Myocyte (in vitro differentiated cells): Measurements from ENCODE around the gene MRPL43. TPM values are rescaled to one million over a fixed set of nuclear protein-coding genes. Genes with fewer than 3 reads are reported as not detected.
A peak's percentile ranks its signal among the peaks of the same experiment; 100 is the strongest.

ENCODE experiments used
- DNase-seq: peaks from one replicate; pipeline ENCODE4 v3.0.0-alpha.2; 2012; ENCODE audit warnings: low read depth
- microRNA counts: library from miRNA; unstranded; fragments of <30 nt; microRNA quantifications from one replicate; lab custom pipeline; 2016
- microRNA-seq: library from miRNA; unstranded; fragments of <30 nt; microRNA quantifications from one replicate; pipeline ENCODE4, GENCODE V29; 2016
- total RNA-seq: library from RNA; depleted of rRNA; stranded (reverse); fragments of >200 nt; gene quantifications from 2 replicates; pipeline ENCODE4 v1.2.3, GENCODE V29; 2014

The MRPL43 gene
- total RNA-seq, 1 donor from 2014 or later: 65.6 TPM

DNA sequence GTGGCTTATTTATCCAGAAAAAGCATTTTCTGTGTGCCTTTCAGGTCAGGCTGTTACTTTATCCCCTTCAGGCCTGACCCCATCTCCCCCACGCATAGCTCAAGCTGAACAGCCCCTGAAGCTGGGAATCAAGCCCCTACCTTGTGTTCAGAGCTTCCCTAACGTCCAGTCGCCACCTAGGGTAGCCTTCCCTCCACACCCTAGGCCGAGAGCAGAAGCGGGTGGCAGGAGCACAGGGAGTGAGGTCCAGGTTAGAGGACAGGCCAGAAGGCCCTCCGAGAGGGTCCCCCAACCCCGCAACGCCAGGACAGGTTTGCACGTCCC, 18.5 kb downstream of the MRPL43 start:
- DNase-seq: no peak

GRCh38 chr10:100968062-100968736, 19.1 kb downstream of the MRPL43 start:
- no peak for DNase-seq

DNA sequence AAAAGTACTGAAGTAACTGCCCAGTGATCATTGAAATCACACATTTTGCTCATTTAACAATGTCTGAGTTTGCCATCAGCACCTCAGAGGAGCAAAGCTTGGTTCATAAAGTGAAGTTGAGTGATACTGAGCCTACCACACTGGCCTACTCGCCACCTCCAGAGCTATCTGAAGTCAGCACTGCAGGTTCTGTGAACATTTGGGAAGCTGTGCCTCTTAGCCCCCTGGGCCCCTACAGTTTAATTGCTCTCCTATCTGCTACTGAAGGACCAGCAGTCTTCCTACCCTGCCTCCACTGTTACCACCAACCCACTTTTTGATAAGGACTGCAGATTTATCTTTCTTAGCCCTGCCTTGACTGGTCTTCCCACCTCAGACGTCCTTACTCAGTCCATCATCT, 20.0 kb downstream of the MRPL43 start:
- no peak for DNase-seq

DNA sequence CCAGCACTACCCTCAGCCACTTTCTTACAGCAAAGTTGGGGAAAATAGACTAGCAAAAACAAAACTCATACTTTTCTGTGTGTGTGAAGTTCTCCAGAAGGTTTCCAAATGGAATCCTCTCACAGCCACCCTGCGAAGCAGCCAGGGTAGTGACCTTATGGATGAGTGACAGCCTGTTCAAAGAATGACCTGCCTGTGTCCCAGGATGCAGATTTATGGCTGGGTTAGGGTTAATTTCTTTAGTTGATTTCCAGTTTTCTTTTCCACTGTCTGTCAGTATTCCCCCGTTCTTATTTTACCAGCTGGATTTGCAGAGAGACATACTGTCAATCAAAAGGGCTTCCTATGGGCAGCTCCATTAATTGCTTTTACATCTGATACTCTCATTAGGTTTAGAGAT, 20.4 kb downstream of the MRPL43 start:
- no peak for DNase-seq

DNA sequence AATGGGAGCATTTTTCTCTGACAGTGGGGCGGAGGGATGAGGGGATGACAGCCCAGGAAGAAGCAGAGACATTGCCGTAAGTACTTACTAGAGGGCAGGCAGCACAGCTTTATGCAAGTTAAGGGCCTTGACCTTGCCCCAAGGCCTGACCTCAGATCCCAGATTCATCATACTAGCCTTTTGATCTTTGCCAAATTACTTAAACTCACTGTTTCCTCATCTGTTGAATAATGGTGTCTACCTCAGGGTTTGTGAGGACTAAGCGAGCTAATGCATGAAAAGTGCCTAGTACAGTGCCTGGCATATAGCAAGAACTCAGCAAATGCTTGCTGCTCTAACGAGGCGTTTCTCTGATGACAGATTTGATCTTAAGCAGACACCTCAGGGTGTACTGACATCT, 21.5 kb downstream of the MRPL43 start:
- no peak for DNase-seq

DNA sequence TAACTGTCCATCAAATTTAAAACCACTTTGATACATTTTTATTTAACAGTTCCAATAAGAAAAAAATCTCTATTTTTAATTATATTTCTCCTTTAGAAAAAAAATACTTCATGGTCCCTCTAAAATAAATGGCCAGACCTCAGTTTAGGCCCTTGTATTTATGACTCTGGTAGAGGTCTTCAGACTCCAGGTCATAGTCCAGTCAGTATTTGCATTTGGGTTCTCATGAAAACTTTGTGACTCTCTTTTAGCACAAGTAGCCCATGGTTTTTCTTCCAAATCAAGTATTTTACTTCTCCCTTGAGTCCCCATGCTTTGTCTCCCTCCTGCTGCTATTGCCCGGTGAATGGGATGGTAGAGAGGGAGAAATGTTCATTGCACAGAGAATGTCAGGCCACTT, 23.5 kb downstream of the MRPL43 start:
- DNase-seq: no peak

GRCh38 chr10:100962351-100963080, 24.8 kb downstream of the MRPL43 start:
- no peak for DNase-seq

DNA sequence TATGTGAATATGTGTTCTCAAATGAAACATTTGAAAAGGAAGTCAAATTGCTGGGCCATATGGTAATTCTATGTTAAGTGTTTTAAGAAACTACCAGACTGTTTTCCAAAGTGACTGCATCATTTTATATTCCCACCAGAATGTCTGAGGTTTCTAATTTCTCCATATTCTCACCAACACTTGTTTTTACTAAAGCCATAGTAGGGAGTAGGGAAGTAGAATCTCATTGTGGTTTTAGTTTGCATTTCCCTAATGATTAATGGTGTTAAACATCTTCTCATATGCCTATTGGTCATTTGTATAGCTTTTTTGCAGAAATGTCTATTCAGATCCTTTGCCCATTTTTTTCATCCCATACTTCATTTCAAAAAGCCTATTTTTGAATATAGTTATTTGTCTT, 27.0 kb downstream of the MRPL43 start:
- no peak for DNase-seq

GRCh38 chr10:100948916-100949315, 38.4 kb downstream of the MRPL43 start:
- DNase-seq: peak; percentile 67

DNA sequence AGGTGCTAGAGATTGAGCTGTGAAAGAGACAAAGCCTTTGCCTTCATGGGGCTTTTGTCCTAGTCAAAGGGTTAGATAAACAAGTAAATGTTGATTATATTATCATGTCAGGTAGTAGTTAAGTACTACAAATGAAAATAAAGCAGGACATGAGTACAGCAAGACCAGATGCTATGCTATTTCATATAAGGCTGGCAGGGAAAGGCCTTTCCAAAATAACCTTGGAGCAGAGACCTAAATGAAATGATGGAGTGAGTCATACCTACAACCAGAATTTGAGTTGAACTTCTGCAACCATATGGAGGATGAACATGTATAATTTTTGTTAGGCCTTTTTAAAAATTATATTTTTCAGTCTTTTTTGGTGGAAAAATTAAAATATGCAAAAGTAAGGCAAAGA, 41.5 kb downstream of the MRPL43 start:
- DNase-seq: no peak

- no peak for DNase-seq
Observed at GRCh38 chr10:100943508-100943907, 43.8 kb downstream of the MRPL43 start.

- DNase-seq: no peak
Observed at GRCh38 chr10:100942229-100942628, 45.1 kb downstream of the MRPL43 start.

DNA sequence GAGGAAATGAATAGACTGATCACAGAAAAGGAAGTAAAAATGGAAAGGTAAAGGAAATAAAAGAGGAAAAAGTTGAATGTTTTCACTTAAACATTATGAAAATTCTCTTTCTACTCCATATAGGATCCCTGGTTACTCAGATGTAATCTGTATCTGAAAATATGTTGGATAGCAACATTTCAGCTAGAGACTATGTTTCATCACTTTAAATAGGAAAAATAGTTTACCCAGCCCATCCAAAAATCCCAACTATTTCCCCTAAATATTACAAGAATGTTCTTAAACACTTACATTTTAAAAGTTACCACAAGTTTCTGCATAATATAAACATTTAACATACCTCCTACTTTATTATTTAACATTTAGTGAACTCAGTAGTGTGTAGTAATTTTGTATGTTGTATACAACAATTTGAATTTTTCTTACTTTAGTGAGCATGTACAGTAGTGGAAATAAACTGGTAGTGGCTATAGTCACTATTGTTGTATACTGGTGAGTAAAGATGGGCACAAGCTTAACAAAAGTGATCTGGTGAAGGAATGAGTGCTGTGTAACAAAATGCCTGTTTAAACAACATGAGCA, 47.4 kb downstream of the MRPL43 start:
- no peak for DNase-seq

MicroRNAs encoded within 50 kb of the gene (microRNA counts, 767-probe panel; counts per million panel counts)
- not detected for microRNA hsa-miR-608 (lab: Ali Mortazavi, UCI)

Small RNAs within 50 kb of the gene (microRNA-seq; reads per million reads assigned to microRNA genes)
- not detected for gene MIR608

Other genes with a start within 250 kb of the MRPL43 start
- not detected in 2 replicates for gene PAX2, start 241.9 kb downstream of the MRPL43 start, total RNA-seq
- 81.5 and 99.4 TPM in 2 replicates for gene SLF2, start 74.5 kb downstream of the MRPL43 start, total RNA-seq
- gene SEMA4G, start 18.0 kb downstream of the MRPL43 start, total RNA-seq: 0.72 and 2.5 TPM in 2 replicates
- gene TWNK, start within 50 bp of the MRPL43 start, total RNA-seq: 5.1 and 5.8 TPM in 2 replicates
- gene LZTS2, start 12.3 kb upstream of the MRPL43 start, total RNA-seq: 134 and 204 TPM in 2 replicates
- gene PDZD7, start 43.6 kb upstream of the MRPL43 start, total RNA-seq: 0.16 and 1.9 TPM in 2 replicates
- gene SFXN3, start 43.7 kb upstream of the MRPL43 start, total RNA-seq: 103 and 122 TPM in 2 replicates
- 34.7 and 37.5 TPM in 2 replicates for gene KAZALD1, start 74.5 kb upstream of the MRPL43 start, total RNA-seq
- not detected in 2 replicates for gene TLX1, start 143.8 kb upstream of the MRPL43 start, total RNA-seq
- gene LBX1, start 242.0 kb upstream of the MRPL43 start, total RNA-seq: 11.7 and 14.1 TPM in 2 replicates